Mesenchymal stem cell (in vitro differentiated cells and primary cell): ENCODE results near the gene DEPDC5.
A peak's percentile ranks its signal among the peaks of the same experiment; 100 is the strongest.

ENCODE experiments used
- DNase-seq: peaks from one replicate; pipeline ENCODE4 v3.0.0-alpha.2; 2013
- H2AFZ ChIP-seq: one replicate; pipeline ENCODE4 v1.6.1; 2013; ENCODE audit warnings: low read depth, mild to moderate bottlenecking, control low read depth, inconsistent platforms, low read length, moderate library complexity
- H2AK5ac ChIP-seq: 2 replicates; pipeline ENCODE4 v1.6.1; 2013; ENCODE audit warnings: low read length, moderate library complexity, mild to moderate bottlenecking, inconsistent platforms; ENCODE audit not compliant: severe bottlenecking
- H2BK120ac ChIP-seq: one replicate; pipeline ENCODE4 v1.6.1; 2013; ENCODE audit warnings: low read depth, mild to moderate bottlenecking, inconsistent platforms, low read length, moderate library complexity
- H2BK12ac ChIP-seq, 2 experiments: one replicate each; pipeline ENCODE4 v1.6.1; 2013; ENCODE audit warnings: inconsistent platforms in 2 of 2, low read length in 2 of 2, mild to moderate bottlenecking in 2 of 2, moderate library complexity in 2 of 2, control low read depth in 1 of 2
- H2BK15ac ChIP-seq: one replicate; pipeline ENCODE4 v1.6.1; 2013; ENCODE audit warnings: mild to moderate bottlenecking, low read depth, inconsistent platforms; ENCODE audit not compliant: poor library complexity, severe bottlenecking
- H2BK5ac ChIP-seq: 2 replicates; pipeline ENCODE4 v1.6.1; 2013; ENCODE audit warnings: low read depth, mild to moderate bottlenecking, low read length, control low read depth, inconsistent platforms; ENCODE audit not compliant: poor library complexity, severe bottlenecking
- H3K14ac ChIP-seq, 2 experiments: one replicate each; pipeline ENCODE4 v1.6.1; 2013; ENCODE audit warnings: inconsistent platforms in 2 of 2, low read length in 2 of 2, control low read depth in 1 of 2, mild to moderate bottlenecking in 1 of 2, moderate library complexity in 1 of 2
- H3K18ac ChIP-seq, 2 experiments: one replicate each; pipeline ENCODE4 v1.6.1; 2013; ENCODE audit warnings: inconsistent platforms in 2 of 2, low read length in 2 of 2, control low read depth in 1 of 2, low read depth in 1 of 2, mild to moderate bottlenecking in 1 of 2
- H3K23ac ChIP-seq, 2 experiments: one replicate each; pipeline ENCODE4 v1.6.1; 2013; ENCODE audit warnings: inconsistent platforms in 2 of 2, low read length in 2 of 2, mild to moderate bottlenecking in 2 of 2, moderate library complexity in 2 of 2, control low read depth in 1 of 2
- H3K27ac ChIP-seq: 2 replicates; pipeline ENCODE4 v1.5.1; 2013; ENCODE audit warnings: mild to moderate bottlenecking, moderate library complexity, low read length, control low read depth, inconsistent platforms; ENCODE audit not compliant: poor library complexity, severe bottlenecking
- H3K27me3 ChIP-seq, 2 experiments: 2 replicates each; pipeline versions ENCODE4 v1.6.1 to v1.7.0; 2013; ENCODE audit warnings: low read length in 2 of 2, mild to moderate bottlenecking in 2 of 2, moderate library complexity in 2 of 2, control low read depth in 1 of 2, inconsistent platforms in 1 of 2; ENCODE audit not compliant: control insufficient read depth in 1 of 2, insufficient read depth in 1 of 2
- H3K36me3 ChIP-seq, 2 experiments: 2 replicates each; pipeline versions ENCODE4 v1.6.1 to v1.7.0; 2013; ENCODE audit warnings: low read length in 2 of 2, control low read depth in 1 of 2, inconsistent platforms in 1 of 2, low read depth in 1 of 2, mild to moderate bottlenecking in 1 of 2; ENCODE audit not compliant: insufficient read depth in 2 of 2, control insufficient read depth in 1 of 2
- H3K4ac ChIP-seq, 2 experiments: one replicate each; pipeline ENCODE4 v1.6.1; 2013; ENCODE audit warnings: inconsistent platforms in 2 of 2, low read length in 2 of 2, mild to moderate bottlenecking in 2 of 2, moderate library complexity in 2 of 2, control low read depth in 1 of 2, low read depth in 1 of 2
- H3K4me1 ChIP-seq: 2 replicates; pipeline ENCODE4 v1.6.1; 2013; ENCODE audit warnings: low read depth, low read length, control low read depth; ENCODE audit not compliant: control insufficient read depth, insufficient read depth
- H3K4me2 ChIP-seq: 2 replicates; pipeline ENCODE4 v1.6.1; 2013; ENCODE audit warnings: low read length, mild to moderate bottlenecking, inconsistent platforms; ENCODE audit not compliant: poor library complexity, severe bottlenecking
- H3K4me3 ChIP-seq, 2 experiments: 2 replicates each; pipeline versions ENCODE4 v1.5.1 to v1.7.0; 2013; ENCODE audit warnings: low read length in 2 of 2, mild to moderate bottlenecking in 2 of 2, control low read depth in 1 of 2, low read depth in 1 of 2; ENCODE audit not compliant: insufficient read depth in 1 of 2
- H3K79me1 ChIP-seq: replicated peaks from 2 replicates; pipeline ENCODE4 v1.6.1; 2013; ENCODE audit warnings: mild to moderate bottlenecking, control low read depth, low read length, inconsistent platforms; ENCODE audit not compliant: poor library complexity, severe bottlenecking
- H3K9ac ChIP-seq: 2 replicates; pipeline ENCODE4 v1.7.0; 2013; ENCODE audit warnings: mild to moderate bottlenecking, low read length, moderate library complexity
- H3K9me3 ChIP-seq: 2 replicates; pipeline ENCODE4 v1.7.0; 2013; ENCODE audit warnings: mild to moderate bottlenecking, low read length; ENCODE audit not compliant: control insufficient read depth
- H4K8ac ChIP-seq: one replicate; pipeline ENCODE4 v1.6.1; 2013; ENCODE audit warnings: inconsistent platforms, mild to moderate bottlenecking, low read length, moderate library complexity
- H4K91ac ChIP-seq: one replicate; pipeline ENCODE4 v1.6.1; 2013; ENCODE audit warnings: mild to moderate bottlenecking, low read length, inconsistent platforms
- WGBS: methylation state at CpG from one replicate; pipeline ENCODE4 v1.1.7; 2013; ENCODE audit warnings: mixed read lengths; 5-methylcytosine and 5-hydroxymethylcytosine counted together

Gene DEPDC5

DNA sequence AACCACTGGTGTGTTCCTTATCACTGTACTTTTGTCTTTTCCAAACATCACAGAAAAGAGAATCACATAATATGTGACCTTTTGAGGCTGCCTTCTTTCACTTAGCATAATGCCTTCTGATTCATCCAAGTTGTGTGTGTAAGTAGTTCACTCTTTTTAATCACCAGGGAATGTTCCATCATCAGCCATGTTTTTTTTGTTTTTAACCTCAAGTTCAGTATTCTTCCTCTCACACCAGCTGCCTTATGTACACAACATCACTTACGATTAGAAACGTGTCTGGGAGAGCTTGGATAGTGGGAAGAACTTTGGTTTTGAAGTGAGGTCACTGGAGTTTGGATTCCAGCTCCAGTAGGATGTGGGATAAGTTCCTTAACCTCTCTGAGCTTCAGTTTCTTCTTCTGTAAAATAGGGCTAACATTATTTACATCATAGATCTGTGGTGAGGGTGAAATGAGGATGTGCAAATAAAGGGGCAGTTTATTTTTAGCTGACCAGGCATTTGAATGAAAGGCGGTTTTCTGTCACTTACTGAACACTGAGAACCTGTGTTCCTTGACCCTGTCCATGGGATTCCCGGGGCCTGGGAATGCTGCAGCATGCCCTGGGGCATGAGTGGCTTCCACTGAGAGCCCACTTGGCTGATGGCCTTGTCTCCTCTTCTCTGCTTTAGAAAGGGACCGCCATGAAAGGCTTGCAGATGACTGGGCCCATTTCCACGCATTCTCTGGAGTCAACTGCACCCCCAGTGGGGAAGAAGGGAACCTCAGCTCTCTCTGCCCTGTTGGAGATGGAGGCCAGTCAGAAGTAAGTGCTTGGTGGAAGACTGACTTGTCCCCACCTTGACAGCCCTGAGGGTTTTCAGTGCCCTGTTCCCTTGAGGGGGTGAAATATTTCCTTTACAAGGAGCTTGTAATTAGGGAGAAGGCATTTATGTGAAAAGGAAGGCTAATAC is 92.6 kb downstream of the DEPDC5 start:
- peak; percentile 96 for DNase-seq
- Histone ChIP-seq H3K18ac (peak overlapping the region in 1 of 2 experiments; percentile 11), H3K79me1 (no peaks in the 10 kb centered on the region), H3K14ac (no peak overlapping the region), H3K9me3 (peaks cover 3% of the 10 kb centered on the region), H2BK12ac (no peak overlapping the region), H2AK5ac (no peak overlapping the region), H3K23ac (no peak overlapping the region), H3K4me3 (no peak overlapping the region), H3K27me3 (no peaks in the 10 kb centered on the region), H2AFZ (no peak overlapping the region), H3K4me1 (no peaks in the 10 kb centered on the region), H3K4me2 (no peak overlapping the region), H3K27ac (no peak overlapping the region), H3K4ac (no peak overlapping the region), H2BK15ac (no peak overlapping the region), H4K8ac (no peak overlapping the region), H4K91ac (peak overlapping the region; percentile 29), H2BK5ac (no peak overlapping the region), H3K9ac (no peak overlapping the region), H2BK120ac (no peak overlapping the region), H3K36me3 (peaks cover 33 to 69% of the 10 kb centered on the region in 2 experiments)
- 94% methylated on average over 6 of the region's 6 CpGs for whole genome bisulfite sequencing

DNA sequence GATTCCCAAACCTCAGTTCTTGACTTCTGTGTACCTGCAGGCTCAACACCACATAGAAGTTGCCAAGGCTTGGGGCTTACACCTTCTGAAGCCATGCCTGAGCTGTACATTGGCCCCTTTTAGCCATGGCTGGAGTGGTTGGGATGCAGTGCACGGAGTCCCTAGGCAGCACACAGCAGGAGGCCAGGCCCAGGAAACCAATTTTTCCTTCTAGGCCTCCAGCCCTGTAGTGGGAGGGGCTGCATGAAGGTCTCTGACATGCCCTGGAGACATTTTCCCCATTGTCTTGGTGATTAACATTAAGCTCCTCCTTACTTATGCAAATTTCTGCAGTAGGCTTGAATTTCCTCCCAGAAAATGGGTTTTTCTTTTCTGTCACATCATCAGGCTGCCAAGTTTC is 94.6 kb downstream of the DEPDC5 start:
- Histone ChIP-seq H3K27ac (no peak overlapping the region), H2BK15ac (no peak overlapping the region), H3K4me2 (no peak overlapping the region), H2AK5ac (no peak overlapping the region), H2BK12ac (no peak overlapping the region), H2AFZ (no peak overlapping the region), H3K9ac (no peak overlapping the region), H2BK5ac (no peak overlapping the region), H2BK120ac (no peak overlapping the region), H3K23ac (no peak overlapping the region), H3K4me1 (peaks cover 4% of the 10 kb centered on the region), H3K4me3 (no peak overlapping the region), H4K91ac (no peak overlapping the region), H3K14ac (no peak overlapping the region), H4K8ac (no peak overlapping the region), H3K18ac (no peak overlapping the region), H3K36me3 (peaks cover 33 to 64% of the 10 kb centered on the region in 2 experiments), H3K27me3 (no peaks in the 10 kb centered on the region), H3K4ac (no peak overlapping the region), H3K9me3 (peaks cover 3% of the 10 kb centered on the region), H3K79me1 (no peaks in the 10 kb centered on the region)
- no peak for DNase-seq
- 100% methylated on average over 1 of the region's 1 CpG for WGBS

DNA sequence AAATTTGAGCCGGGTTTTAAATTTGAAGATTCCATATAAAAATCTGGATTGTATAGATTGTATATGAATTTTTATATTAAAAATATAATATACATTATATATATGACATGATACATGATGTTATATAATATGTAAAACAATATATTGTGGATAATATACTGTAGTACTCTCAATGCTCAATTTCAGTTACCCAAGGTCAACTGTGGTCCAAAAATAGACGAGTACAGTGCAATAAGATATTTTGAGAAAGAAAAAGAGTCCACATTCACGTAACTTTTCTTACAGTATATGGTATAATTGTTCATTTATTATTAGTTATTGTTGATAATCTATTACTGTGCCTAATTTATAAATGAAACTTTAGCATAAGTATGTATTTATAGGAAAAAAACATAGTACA is 96.3 kb downstream of the DEPDC5 start:
- WGBS, result 100% methylated on average over 1 of the region's 3 CpGs
- Histone ChIP-seq H3K27me3 (no peaks in the 10 kb centered on the region), H2BK5ac (no peak overlapping the region), H4K91ac (no peak overlapping the region), H3K14ac (no peak overlapping the region), H3K4me3 (no peak overlapping the region), H2BK120ac (no peak overlapping the region), H4K8ac (no peak overlapping the region), H2BK15ac (no peak overlapping the region), H3K9ac (no peak overlapping the region), H3K4me1 (peaks cover 8% of the 10 kb centered on the region), H3K18ac (no peak overlapping the region), H3K9me3 (peaks cover 3% of the 10 kb centered on the region), H3K79me1 (no peaks in the 10 kb centered on the region), H3K27ac (no peak overlapping the region), H2AFZ (no peak overlapping the region), H2BK12ac (no peak overlapping the region), H3K4me2 (no peak overlapping the region), H3K23ac (no peak overlapping the region), H2AK5ac (no peak overlapping the region), H3K4ac (no peak overlapping the region), H3K36me3 (peaks cover 26 to 50% of the 10 kb centered on the region in 2 experiments)
- DNase-seq, result no peak

GRCh38 chr22:31852691-31853421 is 99.0 kb downstream of the DEPDC5 start:
- Histone ChIP-seq H3K18ac (no peak overlapping the region), H3K36me3 (peaks cover 26 to 43% of the 10 kb centered on the region in 2 experiments), H2BK15ac (no peak overlapping the region), H3K4ac (no peak overlapping the region), H3K4me2 (no peak overlapping the region), H4K8ac (no peak overlapping the region), H3K9me3 (no peaks in the 10 kb centered on the region), H2BK5ac (no peak overlapping the region), H3K14ac (no peak overlapping the region), H2AFZ (no peak overlapping the region), H2AK5ac (no peak overlapping the region), H2BK120ac (no peak overlapping the region), H3K79me1 (no peaks in the 10 kb centered on the region), H3K9ac (no peak overlapping the region), H3K4me1 (peaks cover 10% of the 10 kb centered on the region), H3K23ac (no peak overlapping the region), H4K91ac (no peak overlapping the region), H3K27me3 (no peaks in the 10 kb centered on the region), H2BK12ac (no peak overlapping the region), H3K27ac (no peak overlapping the region), H3K4me3 (no peak overlapping the region)
- 97% methylated on average over 5 of the region's 9 CpGs for WGBS
- DNase-seq, result no peak
